SK-N-SH treated with all-trans-retinoic acid at 6 μM for 48 hours (cell line): ENCODE data around the gene EARS2.

Experiments used
- ARNTL ChIP-seq: fragments of 450-650 bp; formaldehyde crosslinking; IDR thresholded peaks from 2 replicates; pipeline ENCODE4 v1.5.0; 2020; ENCODE audit warnings: low read depth, mild to moderate bottlenecking, moderate library complexity, borderline replicate concordance
- ESRRG ChIP-seq: fragments of 250-450 bp; sonication (Bioruptor Pico); IDR thresholded peaks from 2 replicates; pipeline ENCODE4 v1.6.1; 2021; ENCODE audit warnings: mild to moderate bottlenecking
- PATZ1 ChIP-seq: fragments of 250-450 bp; sonication (Bioruptor Pico); IDR thresholded peaks from 2 replicates; pipeline ENCODE4 v1.8.0; 2020; ENCODE audit warnings: mild to moderate bottlenecking, moderate library complexity, borderline replicate concordance
- POU6F1 ChIP-seq: fragments of 250-450 bp; sonication (Bioruptor Pico); IDR thresholded peaks from 2 replicates; pipeline ENCODE4 v1.8.0; 2021; ENCODE audit warnings: low read depth, mild to moderate bottlenecking, moderate library complexity, borderline replicate concordance
- PPARA ChIP-seq: fragments of 250-450 bp; sonication (Bioruptor Pico); IDR thresholded peaks from 2 replicates; pipeline ENCODE4 v1.5.0; 2020; ENCODE audit warnings: mild to moderate bottlenecking, borderline replicate concordance
- RARB ChIP-seq: fragments of 250-450 bp; sonication (Bioruptor Pico); IDR thresholded peaks from 2 replicates; pipeline ENCODE4 v1.8.0; 2021; ENCODE audit warnings: mild to moderate bottlenecking, moderate library complexity
- TCF4 ChIP-seq: fragments of 250-450 bp; sonication (Bioruptor Pico); IDR thresholded peaks from 2 replicates; pipeline ENCODE4 v1.8.0; 2021; ENCODE audit warnings: mild to moderate bottlenecking, moderate library complexity, borderline replicate concordance
- ZC3H10 ChIP-seq: fragments of 250-450 bp; sonication (Bioruptor Pico); IDR thresholded peaks from 2 replicates; pipeline ENCODE4 v1.5.1; 2021; ENCODE audit warnings: mild to moderate bottlenecking, moderate library complexity
- ZNF565 ChIP-seq: fragments of 450-650 bp; formaldehyde crosslinking; conservative IDR thresholded peaks from 2 replicates; pipeline ENCODE4 v1.5.0; 2020; ENCODE audit warnings: low read depth, mild to moderate bottlenecking, moderate library complexity

- TF ChIP-seq ZNF565 (CRISPR knock-in tag): no peak
- no peak for TF ChIP-seq PATZ1 (CRISPR knock-in tag)
- TF ChIP-seq ARNTL: no peak
- no peak for TF ChIP-seq ZC3H10 (CRISPR knock-in tag)
- TF ChIP-seq PPARA: no peak
- TF ChIP-seq TCF4 (CRISPR knock-in tag): no peak
- no peak for TF ChIP-seq ESRRG (CRISPR knock-in tag)
- TF ChIP-seq RARB: no peak
- TF ChIP-seq POU6F1 (CRISPR knock-in tag): no peak
Measured at GRCh38 chr16:23527961-23528643, 29.0 kb downstream of the EARS2 start.
